Activated naive CD4-positive, alpha-beta T cell treated with anti-CD3 and anti-CD28 coated beads, Interleukin-2, amount 10 ng/mL, durations not matched to agents 7 days and 5 days (primary cell): ENCODE data around the gene LIG4.

ENCODE experiments used
- CTCF ChIA-PET: fragments of 350-600 bp; sonication (Branson Sonifier 250); formaldehyde crosslinking; loops from one replicate; lab custom pipeline; 2021; ENCODE audit warnings: antibody characterized with exemption; lab: Charles Lee
- DNase-seq: peaks from one replicate; pipeline ENCODE4 v3.0.0-alpha.2; 2020
- H3K27ac Mint-ChIP-seq: one replicate; pipeline ENCODE4 v1.8.0; 2021; ENCODE audit warnings: mild to moderate bottlenecking, moderate library complexity, mixed read lengths
- H3K27me3 Mint-ChIP-seq: one replicate; pipeline ENCODE4 v1.8.0; 2021; ENCODE audit warnings: mild to moderate bottlenecking, mixed read lengths
- H3K36me3 Mint-ChIP-seq: one replicate; pipeline ENCODE4 v1.8.0; 2021; ENCODE audit warnings: mixed read lengths
- H3K4me1 Mint-ChIP-seq: one replicate; pipeline ENCODE4 v1.8.0; 2021; ENCODE audit warnings: mixed read lengths
- H3K4me3 Mint-ChIP-seq: one replicate; pipeline ENCODE4 v1.8.0; 2021; ENCODE audit warnings: mild to moderate bottlenecking, moderate library complexity, mixed read lengths
- H3K9me3 Mint-ChIP-seq: one replicate; pipeline ENCODE4 v1.8.0; 2021; ENCODE audit warnings: mixed read lengths

Gene LIG4

GRCh38 chr13:108214441-108215271 lies 680 bp downstream of the LIG4 start:
- peak overlapping the region; percentile 76 for H3K4me3 Mint-ChIP-seq
- CTCF ChIA-PET, result interaction anchor here (1.0 kb wide), 1 partner anchor 39 kb away, joined by 3 read pairs; no protein-coding TSS in a partner anchor

GRCh38 chr13:108213946-108214345 lies 1.4 kb downstream of the LIG4 start:
- CTCF ChIA-PET, result no interaction called here
- Mint-ChIP-seq H3K36me3 (peaks cover 23% of the 10 kb centered on the region), H3K27ac (peak overlapping the region; percentile 58)

More at GRCh38 chr13:108214441-108215271, 680 bp downstream of the LIG4 start:
- no peak for DNase-seq
- Mint-ChIP-seq H3K9me3 (peaks cover 5% of the 10 kb centered on the region), H3K27ac (peak overlapping the region; percentile 58), H3K27me3 (peaks cover 5% of the 10 kb centered on the region), H3K4me1 (peaks cover 50% of the 10 kb centered on the region), H3K36me3 (peaks cover 15% of the 10 kb centered on the region)

GRCh38 chr13:108212886-108213285 lies 2.5 kb downstream of the LIG4 start:
- H3K36me3 Mint-ChIP-seq, result peaks cover 28% of the 10 kb centered on the region
- no peak overlapping the region for H3K4me3 Mint-ChIP-seq
- H3K27ac Mint-ChIP-seq, result no peak overlapping the region
- H3K4me1 Mint-ChIP-seq, result peaks cover 41% of the 10 kb centered on the region
- CTCF ChIA-PET, result no interaction called here
- H3K9me3 Mint-ChIP-seq, result peaks cover 9% of the 10 kb centered on the region
- H3K27me3 Mint-ChIP-seq, result peaks cover under 1% of the 10 kb centered on the region
- DNase-seq, result no peak

More at GRCh38 chr13:108213946-108214345, 1.4 kb downstream of the LIG4 start:
- DNase-seq, result no peak
- Mint-ChIP-seq H3K9me3 (peaks cover 9% of the 10 kb centered on the region), H3K4me1 (peaks cover 43% of the 10 kb centered on the region), H3K27me3 (peaks cover 5% of the 10 kb centered on the region), H3K4me3 (peak overlapping the region; percentile 76)

GRCh38 chr13:108210551-108210950 lies 4.8 kb downstream of the LIG4 start:
- peaks cover 24% of the 10 kb centered on the region for H3K4me1 Mint-ChIP-seq
- no peaks in the 10 kb centered on the region for H3K27me3 Mint-ChIP-seq
- CTCF ChIA-PET, result no interaction called here
- peaks cover 28% of the 10 kb centered on the region for H3K36me3 Mint-ChIP-seq
- peaks cover 9% of the 10 kb centered on the region for H3K9me3 Mint-ChIP-seq
- no peak overlapping the region for H3K27ac Mint-ChIP-seq
- no peak for DNase-seq
- H3K4me3 Mint-ChIP-seq, result no peak overlapping the region

GRCh38 chr13:108200781-108201398 lies 14.4 kb downstream of the LIG4 start:
- no peaks in the 10 kb centered on the region for H3K36me3 Mint-ChIP-seq
- no peak for DNase-seq
- no peak overlapping the region for H3K4me3 Mint-ChIP-seq
- no peak overlapping the region for H3K27ac Mint-ChIP-seq
- H3K9me3 Mint-ChIP-seq, result peaks cover 5% of the 10 kb centered on the region
- H3K27me3 Mint-ChIP-seq, result peaks cover 5% of the 10 kb centered on the region
- H3K4me1 Mint-ChIP-seq, result peaks cover 15% of the 10 kb centered on the region
- CTCF ChIA-PET, result no interaction called here

- Mint-ChIP-seq H3K4me1 (no peaks in the 10 kb centered on the region), H3K27ac (no peak overlapping the region), H3K9me3 (peaks cover 15% of the 10 kb centered on the region), H3K36me3 (no peaks in the 10 kb centered on the region), H3K27me3 (no peaks in the 10 kb centered on the region), H3K4me3 (no peak overlapping the region)
- no peak for DNase-seq
- CTCF ChIA-PET, result no interaction called here
Observed at GRCh38 chr13:108195861-108196260, 19.5 kb downstream of the LIG4 start.

- Mint-ChIP-seq H3K36me3 (no peaks in the 10 kb centered on the region), H3K9me3 (peaks cover 15% of the 10 kb centered on the region), H3K4me1 (no peaks in the 10 kb centered on the region), H3K4me3 (no peak overlapping the region), H3K27ac (no peak overlapping the region), H3K27me3 (no peaks in the 10 kb centered on the region)
- DNase-seq, result no peak
- CTCF ChIA-PET, result no interaction called here
Observed at GRCh38 chr13:108195146-108195545, 20.2 kb downstream of the LIG4 start.

- CTCF ChIA-PET, result no interaction called here
- Mint-ChIP-seq H3K9me3 (peaks cover 15% of the 10 kb centered on the region), H3K4me3 (no peak overlapping the region), H3K36me3 (no peaks in the 10 kb centered on the region), H3K27ac (no peak overlapping the region), H3K4me1 (no peaks in the 10 kb centered on the region), H3K27me3 (no peaks in the 10 kb centered on the region)
- no peak for DNase-seq
Observed at GRCh38 chr13:108194435-108194936, 20.9 kb downstream of the LIG4 start.

- Mint-ChIP-seq H3K4me3 (no peak overlapping the region), H3K4me1 (no peaks in the 10 kb centered on the region), H3K36me3 (no peaks in the 10 kb centered on the region), H3K27me3 (no peaks in the 10 kb centered on the region), H3K27ac (no peak overlapping the region), H3K9me3 (peaks cover 15% of the 10 kb centered on the region)
- DNase-seq, result no peak
- CTCF ChIA-PET, result no interaction called here
Observed at GRCh38 chr13:108193806-108194205, 21.5 kb downstream of the LIG4 start.

GRCh38 chr13:108190897-108191296 lies 24.4 kb downstream of the LIG4 start:
- H3K27me3 Mint-ChIP-seq, result no peaks in the 10 kb centered on the region
- CTCF ChIA-PET, result no interaction called here
- no peak overlapping the region for H3K4me3 Mint-ChIP-seq
- H3K27ac Mint-ChIP-seq, result no peak overlapping the region
- H3K36me3 Mint-ChIP-seq, result no peaks in the 10 kb centered on the region
- peaks cover 10% of the 10 kb centered on the region for H3K9me3 Mint-ChIP-seq
- no peak for DNase-seq
- H3K4me1 Mint-ChIP-seq, result no peaks in the 10 kb centered on the region

GRCh38 chr13:108188260-108188659 lies 27.1 kb downstream of the LIG4 start:
- H3K27me3 Mint-ChIP-seq, result no peaks in the 10 kb centered on the region
- CTCF ChIA-PET, result no interaction called here

GRCh38 chr13:108185223-108185622 lies 30.1 kb downstream of the LIG4 start:
- no peak for DNase-seq
- Mint-ChIP-seq H3K9me3 (no peaks in the 10 kb centered on the region), H3K27ac (no peak overlapping the region), H3K36me3 (no peaks in the 10 kb centered on the region), H3K27me3 (no peaks in the 10 kb centered on the region), H3K4me3 (no peak overlapping the region), H3K4me1 (no peaks in the 10 kb centered on the region)
- CTCF ChIA-PET, result no interaction called here

More at GRCh38 chr13:108188260-108188659, 27.1 kb downstream of the LIG4 start:
- Mint-ChIP-seq H3K36me3 (no peaks in the 10 kb centered on the region), H3K9me3 (no peaks in the 10 kb centered on the region), H3K4me3 (no peak overlapping the region), H3K4me1 (no peaks in the 10 kb centered on the region), H3K27ac (no peak overlapping the region)
- DNase-seq, result no peak

GRCh38 chr13:108182652-108183051 lies 32.7 kb downstream of the LIG4 start:
- Mint-ChIP-seq H3K9me3 (no peaks in the 10 kb centered on the region), H3K36me3 (no peaks in the 10 kb centered on the region), H3K4me3 (no peak overlapping the region), H3K4me1 (no peaks in the 10 kb centered on the region), H3K27ac (no peak overlapping the region), H3K27me3 (no peaks in the 10 kb centered on the region)
- CTCF ChIA-PET, result interaction anchor here (1.2 kb wide), 1 partner anchor 27 kb away, joined by 3 read pairs; no protein-coding TSS in a partner anchor
- DNase-seq, result no peak

- CTCF ChIA-PET, result interaction anchor here (1.0 to 1.7 kb wide), 3 partner anchors 22 to 718 kb away, joined by 3 to 8 read pairs (median 3); no protein-coding TSS in a partner anchor
Observed at GRCh38 chr13:108178078-108178477, 37.3 kb downstream of the LIG4 start.

More at GRCh38 chr13:108178078-108178477, 37.3 kb downstream of the LIG4 start:
- H3K36me3 Mint-ChIP-seq, result no peaks in the 10 kb centered on the region
- no peak overlapping the region for H3K4me3 Mint-ChIP-seq
- H3K27ac Mint-ChIP-seq, result no peak overlapping the region
- DNase-seq, result no peak
- H3K4me1 Mint-ChIP-seq, result no peaks in the 10 kb centered on the region
- no peaks in the 10 kb centered on the region for H3K9me3 Mint-ChIP-seq
- no peaks in the 10 kb centered on the region for H3K27me3 Mint-ChIP-seq
